Ovary (tissue), 3 donors: Measurements from ENCODE around the gene CLDN18.

Experiments
- CTCF ChIP-seq, 3 donors: fragments of 450-650 bp in 2 of 3; fragments of 200-600 bp in 1 of 3; IDR thresholded peaks; one replicate each; pipeline versions ENCODE4 v1.5.1 to v1.8.0; 2016 to 2022; ENCODE audit warnings: antibody characterized with exemption in 3 of 3, mild to moderate bottlenecking in 1 of 3
- POLR2A ChIP-seq: fragments of 450-650 bp; IDR thresholded peaks from one replicate; pipeline ENCODE4 v1.6.1; 2017; ENCODE audit warnings: antibody characterized with exemption, mild to moderate bottlenecking, moderate library complexity
- donor health status: DM: no; HTN: no; CAD: no.

- TF ChIP-seq POLR2A = no peak
- no peak for TF ChIP-seq CTCF (IDR thresholded peaks at IDR 0.05)
Measured at GRCh38 chr3:138046955-138047354, 37.0 kb downstream of the CLDN18 start.
